ENCODE data around the gene TENM4. TPM values are rescaled to one million over a fixed set of nuclear protein-coding genes. Genes with fewer than 3 reads are reported as not detected.

TENM4 gene
- total RNA-seq, 1 experiment from 2014 or later, result 9.9 TPM

DNA sequence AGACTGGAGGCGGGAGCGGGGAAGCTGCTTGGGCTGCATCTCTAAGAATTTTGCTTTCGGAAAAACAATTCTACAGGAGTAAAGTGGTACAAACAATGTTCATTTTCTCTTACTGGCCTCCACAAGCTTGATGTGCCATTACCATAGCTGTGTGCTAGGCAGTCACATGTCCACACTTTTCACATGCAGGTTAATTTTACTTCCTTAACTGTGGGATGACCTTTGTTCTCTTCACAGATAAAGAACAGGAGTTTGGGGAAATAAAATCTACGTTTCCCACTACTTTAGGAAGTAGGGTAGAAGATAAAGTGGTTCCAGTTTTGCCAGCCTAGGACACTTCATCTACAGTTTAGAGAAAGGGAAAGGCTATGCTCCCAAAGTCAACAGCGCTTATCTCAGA, 539.0 kb downstream of the TENM4 start:
- Mint-ChIP-seq H3K4me3 (ENCODE audit: unreplicated experiment) (no peak overlapping the region), H3K36me3 (ENCODE audit: insufficient read depth, unreplicated experiment) (no peaks in the 10 kb centered on the region), H3K9me3 (ENCODE audit: unreplicated experiment) (no peaks in the 10 kb centered on the region), H3K4me1 (ENCODE audit: insufficient read depth, unreplicated experiment) (no peaks in the 10 kb centered on the region), H3K27ac (ENCODE audit: low read depth, unreplicated experiment) (no peak overlapping the region), H3K27me3 (ENCODE audit: insufficient read depth, unreplicated experiment) (no peaks in the 10 kb centered on the region)
- DNase-seq (ENCODE audit: unreplicated experiment), result no peak
- intact Hi-C loops (cut with micrococcal nuclease), result no loop called here
- TF ChIP-seq, protein P1, sequence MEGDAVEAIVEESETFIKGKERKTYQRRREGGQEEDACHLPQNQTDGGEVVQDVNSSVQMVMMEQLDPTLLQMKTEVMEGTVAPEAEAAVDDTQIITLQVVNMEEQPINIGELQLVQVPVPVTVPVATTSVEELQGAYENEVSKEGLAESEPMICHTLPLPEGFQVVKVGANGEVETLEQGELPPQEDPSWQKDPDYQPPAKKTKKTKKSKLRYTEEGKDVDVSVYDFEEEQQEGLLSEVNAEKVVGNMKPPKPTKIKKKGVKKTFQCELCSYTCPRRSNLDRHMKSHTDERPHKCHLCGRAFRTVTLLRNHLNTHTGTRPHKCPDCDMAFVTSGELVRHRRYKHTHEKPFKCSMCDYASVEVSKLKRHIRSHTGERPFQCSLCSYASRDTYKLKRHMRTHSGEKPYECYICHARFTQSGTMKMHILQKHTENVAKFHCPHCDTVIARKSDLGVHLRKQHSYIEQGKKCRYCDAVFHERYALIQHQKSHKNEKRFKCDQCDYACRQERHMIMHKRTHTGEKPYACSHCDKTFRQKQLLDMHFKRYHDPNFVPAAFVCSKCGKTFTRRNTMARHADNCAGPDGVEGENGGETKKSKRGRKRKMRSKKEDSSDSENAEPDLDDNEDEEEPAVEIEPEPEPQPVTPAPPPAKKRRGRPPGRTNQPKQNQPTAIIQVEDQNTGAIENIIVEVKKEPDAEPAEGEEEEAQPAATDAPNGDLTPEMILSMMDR (IDR thresholded peaks at IDR 0.05; ENCODE audit: unreplicated experiment), result no peak
- POLR2A ChIA-PET, result no interaction called here
- no TSS peak for BruUV-seq (replicated peaks)
- CTCF ChIA-PET, result interaction anchor here (1.0 kb wide), 1 partner anchor 595 kb away, joined by 4 read pairs; no protein-coding TSS in a partner anchor

DNA sequence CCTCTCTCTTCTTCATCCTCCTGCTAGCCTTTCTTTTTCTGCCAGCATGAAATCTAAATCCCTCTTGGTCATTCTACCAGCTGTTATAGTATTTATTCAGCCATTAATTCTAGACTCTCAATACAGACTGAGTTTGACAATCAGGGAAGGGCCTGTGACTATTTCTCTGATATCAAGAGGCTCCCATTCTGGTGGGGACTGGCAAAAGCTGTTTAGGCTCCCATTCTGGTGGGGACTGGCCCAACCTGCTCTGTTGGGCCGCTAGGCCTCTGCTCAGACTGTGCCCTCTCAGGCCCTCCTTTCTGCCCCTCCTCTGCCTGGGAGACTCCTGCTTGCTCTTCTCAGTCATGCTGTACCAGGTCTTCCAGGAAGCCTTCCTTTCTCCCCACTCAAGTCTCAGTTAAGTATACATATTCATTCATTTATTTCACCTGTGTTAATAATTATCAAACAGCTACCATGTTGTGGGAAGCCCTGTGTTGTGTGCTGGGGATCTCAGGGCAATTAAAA, 542.5 kb downstream of the TENM4 start:
- H3K27ac Mint-ChIP-seq (ENCODE audit: low read depth, unreplicated experiment), result no peak overlapping the region
- no TSS peak for BruUV-seq (replicated peaks)
- H3K4me3 Mint-ChIP-seq (ENCODE audit: unreplicated experiment), result no peak overlapping the region
- intact Hi-C loops (cut with micrococcal nuclease), result no loop called here
- ChIA-PET CTCF (no interaction called here), POLR2A (no interaction called here)
- TF ChIP-seq, protein P1 (IDR thresholded peaks at IDR 0.05; ENCODE audit: unreplicated experiment), result no peak
- no peaks in the 10 kb centered on the region for H3K4me1 Mint-ChIP-seq (ENCODE audit: insufficient read depth, unreplicated experiment)
- DNase-seq (ENCODE audit: unreplicated experiment), result no peak
- no peaks in the 10 kb centered on the region for H3K36me3 Mint-ChIP-seq (ENCODE audit: insufficient read depth, unreplicated experiment)
- no peaks in the 10 kb centered on the region for H3K27me3 Mint-ChIP-seq (ENCODE audit: insufficient read depth, unreplicated experiment)
- no peaks in the 10 kb centered on the region for H3K9me3 Mint-ChIP-seq (ENCODE audit: unreplicated experiment)

DNA sequence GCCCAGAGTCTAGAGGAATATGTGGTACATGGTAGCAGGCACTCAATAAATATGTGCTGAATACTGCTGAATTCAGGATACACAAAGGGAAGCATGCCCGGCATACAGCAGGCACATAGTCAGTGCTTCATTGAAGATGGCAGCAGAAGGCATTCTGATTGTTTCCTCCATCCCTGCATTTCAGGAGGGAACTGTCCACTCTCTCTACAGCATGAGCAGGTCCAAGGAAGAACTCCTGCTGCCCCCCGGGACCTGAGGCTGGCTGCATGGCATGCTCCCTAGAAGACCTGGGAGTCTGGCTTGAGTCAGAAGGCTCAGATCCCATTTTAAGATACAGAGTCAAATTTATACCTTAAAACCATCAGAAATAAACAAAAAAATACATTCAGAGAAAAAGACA, 546.8 kb downstream of the TENM4 start:
- ChIA-PET CTCF (no interaction called here), POLR2A (no interaction called here)
- TF ChIP-seq, protein P1 (IDR thresholded peaks at IDR 0.05; ENCODE audit: unreplicated experiment), result no peak
- no peaks in the 10 kb centered on the region for H3K4me1 Mint-ChIP-seq (ENCODE audit: insufficient read depth, unreplicated experiment)
- H3K9me3 Mint-ChIP-seq (ENCODE audit: unreplicated experiment), result no peaks in the 10 kb centered on the region
- H3K27me3 Mint-ChIP-seq (ENCODE audit: insufficient read depth, unreplicated experiment), result no peaks in the 10 kb centered on the region
- peaks cover 5% of the 10 kb centered on the region for H3K36me3 Mint-ChIP-seq (ENCODE audit: insufficient read depth, unreplicated experiment)
- no peak overlapping the region for H3K27ac Mint-ChIP-seq (ENCODE audit: low read depth, unreplicated experiment)
- BruUV-seq (replicated peaks), result no TSS peak
- DNase-seq (ENCODE audit: unreplicated experiment), result no peak
- intact Hi-C loops (cut with micrococcal nuclease), result no loop called here
- no peak overlapping the region for H3K4me3 Mint-ChIP-seq (ENCODE audit: unreplicated experiment)

DNA sequence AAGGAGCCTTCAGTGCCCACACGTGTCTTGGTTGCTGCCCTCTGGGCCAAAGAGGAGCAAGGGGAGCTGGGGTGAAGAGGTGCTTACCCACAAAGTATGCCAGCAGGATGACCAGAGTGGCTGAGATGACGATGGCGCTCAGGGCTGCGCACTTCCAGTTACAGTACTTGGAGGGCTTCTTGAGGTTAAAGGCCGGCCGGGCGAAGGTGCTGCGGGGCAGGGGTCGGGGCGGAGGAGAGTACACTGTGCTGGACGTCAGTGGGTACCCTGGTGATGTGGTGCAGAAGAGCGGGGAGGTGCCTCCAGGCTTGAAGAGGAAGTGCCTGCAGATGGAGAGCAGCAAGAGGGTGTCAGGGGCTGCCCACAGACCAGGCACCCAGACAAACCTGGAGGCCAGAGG, 551.1 kb downstream of the TENM4 start:
- ChIA-PET POLR2A (interaction anchor here (0.5 kb wide), 1 partner anchor 42 kb away, joined by 3 read pairs; no protein-coding TSS in a partner anchor), CTCF (interaction anchor here (0.6 kb wide), 1 partner anchor 244 kb away, joined by 3 read pairs; no protein-coding TSS in a partner anchor)
- H3K27me3 Mint-ChIP-seq (ENCODE audit: insufficient read depth, unreplicated experiment), result no peaks in the 10 kb centered on the region
- intact Hi-C loops (cut with micrococcal nuclease), result no loop called here
- TF ChIP-seq, protein P1 (IDR thresholded peaks at IDR 0.05; ENCODE audit: unreplicated experiment), result no peak
- H3K4me3 Mint-ChIP-seq (ENCODE audit: unreplicated experiment), result no peak overlapping the region
- no peaks in the 10 kb centered on the region for H3K9me3 Mint-ChIP-seq (ENCODE audit: unreplicated experiment)
- BruUV-seq (replicated peaks), result no TSS peak
- H3K27ac Mint-ChIP-seq (ENCODE audit: low read depth, unreplicated experiment), result no peak overlapping the region
- peaks cover 5% of the 10 kb centered on the region for H3K36me3 Mint-ChIP-seq (ENCODE audit: insufficient read depth, unreplicated experiment)
- H3K4me1 Mint-ChIP-seq (ENCODE audit: insufficient read depth, unreplicated experiment), result peaks cover 11% of the 10 kb centered on the region
- no peak for DNase-seq (ENCODE audit: unreplicated experiment)

Data from MCF 10A (cell line).